AG04449 (cell line): ENCODE measurements around the gene CFAP20DC.

Experiments
- CTCF ChIA-PET: fragments of 350-600 bp; formaldehyde crosslinking; extraction: SDS; loops from one replicate; lab custom pipeline; 2021; ENCODE audit warnings: antibody characterized with exemption; lab: Yijun Ruan, JAX
- POLR2A ChIA-PET: fragments of 400-600, 350-600 bp; formaldehyde crosslinking; extraction: SDS; loops from one replicate; lab custom pipeline; 2020; ENCODE audit warnings: antibody characterized with exemption, inconsistent platforms; lab: Yijun Ruan, JAX
- DNase-seq: peaks from one replicate; pipeline ENCODE4 v3.0.0-alpha.2; 2010; ENCODE audit warnings: low read depth, low spot score
- H3K4me3 ChIP-seq: 2 replicates; pipeline ENCODE4 v1.5.1; 2011; ENCODE audit warnings: low read depth, mild to moderate bottlenecking, control low read depth, low read length
- TF ChIP-seq, protein P1 (sequence below): IDR thresholded peaks from one replicate; pipeline ENCODE4 v1.5.1; 2011; ENCODE audit warnings: mild to moderate bottlenecking, moderate library complexity, low read length, control low read depth, inconsistent platforms; ENCODE audit not compliant: insufficient read depth; ENCODE audit errors: missing control alignments

Gene CFAP20DC

DNA sequence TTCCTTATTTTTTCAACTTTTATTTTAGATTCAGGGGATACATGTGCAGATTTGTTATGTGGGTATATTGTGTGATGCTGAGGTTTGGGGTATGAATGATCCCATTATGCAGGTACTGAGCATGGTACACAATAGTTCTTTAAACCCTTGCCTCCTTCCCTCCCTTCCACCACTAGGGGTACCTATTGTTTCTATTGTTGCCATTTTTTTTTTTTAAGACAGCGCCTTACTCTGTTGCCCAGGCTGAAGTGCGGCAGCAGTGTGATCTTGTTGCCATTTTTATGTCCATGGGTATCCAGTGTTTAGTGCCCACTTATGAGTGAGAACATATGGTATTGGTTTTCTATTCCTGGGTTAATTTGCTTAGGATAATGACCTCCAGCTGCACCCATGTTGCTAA, 266.0 kb downstream of the CFAP20DC start:
- no peak for DNase-seq
- no peak overlapping the region for H3K4me3 ChIP-seq
- TF ChIP-seq, protein P1, sequence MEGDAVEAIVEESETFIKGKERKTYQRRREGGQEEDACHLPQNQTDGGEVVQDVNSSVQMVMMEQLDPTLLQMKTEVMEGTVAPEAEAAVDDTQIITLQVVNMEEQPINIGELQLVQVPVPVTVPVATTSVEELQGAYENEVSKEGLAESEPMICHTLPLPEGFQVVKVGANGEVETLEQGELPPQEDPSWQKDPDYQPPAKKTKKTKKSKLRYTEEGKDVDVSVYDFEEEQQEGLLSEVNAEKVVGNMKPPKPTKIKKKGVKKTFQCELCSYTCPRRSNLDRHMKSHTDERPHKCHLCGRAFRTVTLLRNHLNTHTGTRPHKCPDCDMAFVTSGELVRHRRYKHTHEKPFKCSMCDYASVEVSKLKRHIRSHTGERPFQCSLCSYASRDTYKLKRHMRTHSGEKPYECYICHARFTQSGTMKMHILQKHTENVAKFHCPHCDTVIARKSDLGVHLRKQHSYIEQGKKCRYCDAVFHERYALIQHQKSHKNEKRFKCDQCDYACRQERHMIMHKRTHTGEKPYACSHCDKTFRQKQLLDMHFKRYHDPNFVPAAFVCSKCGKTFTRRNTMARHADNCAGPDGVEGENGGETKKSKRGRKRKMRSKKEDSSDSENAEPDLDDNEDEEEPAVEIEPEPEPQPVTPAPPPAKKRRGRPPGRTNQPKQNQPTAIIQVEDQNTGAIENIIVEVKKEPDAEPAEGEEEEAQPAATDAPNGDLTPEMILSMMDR = no peak
- POLR2A ChIA-PET = no interaction called here
- CTCF ChIA-PET = no interaction called here

DNA sequence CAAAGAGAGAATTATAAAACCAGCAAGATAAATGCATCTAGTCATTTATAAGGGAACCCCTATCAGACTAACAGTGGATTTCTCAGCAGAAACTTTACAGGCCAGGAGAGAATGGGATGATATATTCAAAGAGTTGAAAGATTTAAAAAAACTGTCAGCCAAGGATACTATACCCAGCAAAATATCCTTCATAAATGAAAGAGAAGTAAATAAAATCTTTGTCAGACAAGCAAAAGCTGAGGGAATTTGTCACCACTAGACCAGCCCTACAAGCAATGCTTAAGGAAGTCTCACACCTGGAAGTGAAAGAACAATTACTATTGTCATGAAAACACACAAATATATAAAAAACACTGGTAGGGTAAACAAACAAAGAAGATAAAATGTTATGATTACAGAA, 269.9 kb downstream of the CFAP20DC start:
- TF ChIP-seq, protein P1 = no peak
- H3K4me3 ChIP-seq = no peak overlapping the region
- ChIA-PET POLR2A (no interaction called here), CTCF (no interaction called here)
- DNase-seq = no peak

DNA sequence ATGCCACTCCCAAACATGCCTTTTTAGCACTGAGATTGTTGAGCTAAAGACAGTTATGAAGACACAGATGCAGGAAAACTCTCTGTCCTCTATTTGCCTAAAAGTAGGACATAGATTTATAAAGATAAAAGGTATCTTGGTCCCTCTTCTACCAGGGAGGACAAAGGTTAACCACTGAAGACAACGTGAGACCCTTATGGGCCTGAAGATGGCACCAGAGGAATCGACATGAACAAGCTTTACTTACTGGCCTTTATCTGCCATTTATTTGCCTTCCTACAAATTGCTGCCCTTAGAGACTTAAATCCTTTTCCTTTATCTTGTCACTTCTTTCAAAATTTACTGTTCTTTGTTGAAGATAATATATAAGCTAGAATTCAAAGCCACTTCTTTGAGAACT, 273.6 kb downstream of the CFAP20DC start:
- TF ChIP-seq, protein P1 = no peak
- POLR2A ChIA-PET = no interaction called here
- no peak for DNase-seq
- no peak overlapping the region for H3K4me3 ChIP-seq
- CTCF ChIA-PET = no interaction called here

DNA sequence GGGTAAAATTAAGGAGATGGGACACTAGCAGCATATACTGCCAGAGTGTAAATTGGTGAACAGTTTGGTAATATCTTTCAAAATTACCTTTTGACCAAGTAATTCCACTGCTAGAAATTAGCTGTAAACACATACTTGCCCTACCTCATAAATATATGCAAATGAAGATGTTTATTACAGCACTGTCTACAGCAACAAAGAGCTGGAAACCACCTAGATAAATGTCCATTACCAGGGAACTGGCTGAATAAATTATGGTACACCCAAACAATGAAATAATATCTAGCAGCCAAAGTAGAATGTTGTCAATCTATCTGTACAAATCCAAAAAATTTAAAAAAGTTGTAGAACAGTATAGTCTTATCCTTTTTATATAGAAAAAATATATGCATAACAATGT, 277.4 kb downstream of the CFAP20DC start:
- no peak overlapping the region for H3K4me3 ChIP-seq
- DNase-seq = no peak
- TF ChIP-seq, protein P1 = no peak
- ChIA-PET POLR2A (no interaction called here), CTCF (no interaction called here)

DNA sequence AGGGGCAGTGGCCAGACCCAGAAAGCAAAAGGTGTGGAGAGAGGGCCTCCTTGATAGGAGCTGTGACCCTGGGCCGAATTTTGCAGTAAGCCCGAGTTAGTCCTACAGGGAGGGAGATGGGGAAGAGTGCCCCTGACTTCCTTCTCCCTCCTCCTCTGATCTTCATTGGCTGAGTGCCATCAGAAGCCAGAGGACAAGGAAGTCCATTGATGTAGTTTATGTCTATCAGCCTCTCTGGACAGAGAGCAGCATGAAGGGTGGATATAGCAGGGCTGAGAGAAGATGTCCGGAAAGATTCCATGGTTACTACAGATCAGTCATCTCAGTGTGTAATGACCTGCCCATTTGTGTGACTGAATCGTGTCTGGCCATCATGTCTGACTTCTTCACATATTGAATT, 280.8 kb downstream of the CFAP20DC start:
- ChIA-PET POLR2A (no interaction called here), CTCF (no interaction called here)
- H3K4me3 ChIP-seq = no peak overlapping the region
- DNase-seq = no peak
- TF ChIP-seq, protein P1 = no peak

DNA sequence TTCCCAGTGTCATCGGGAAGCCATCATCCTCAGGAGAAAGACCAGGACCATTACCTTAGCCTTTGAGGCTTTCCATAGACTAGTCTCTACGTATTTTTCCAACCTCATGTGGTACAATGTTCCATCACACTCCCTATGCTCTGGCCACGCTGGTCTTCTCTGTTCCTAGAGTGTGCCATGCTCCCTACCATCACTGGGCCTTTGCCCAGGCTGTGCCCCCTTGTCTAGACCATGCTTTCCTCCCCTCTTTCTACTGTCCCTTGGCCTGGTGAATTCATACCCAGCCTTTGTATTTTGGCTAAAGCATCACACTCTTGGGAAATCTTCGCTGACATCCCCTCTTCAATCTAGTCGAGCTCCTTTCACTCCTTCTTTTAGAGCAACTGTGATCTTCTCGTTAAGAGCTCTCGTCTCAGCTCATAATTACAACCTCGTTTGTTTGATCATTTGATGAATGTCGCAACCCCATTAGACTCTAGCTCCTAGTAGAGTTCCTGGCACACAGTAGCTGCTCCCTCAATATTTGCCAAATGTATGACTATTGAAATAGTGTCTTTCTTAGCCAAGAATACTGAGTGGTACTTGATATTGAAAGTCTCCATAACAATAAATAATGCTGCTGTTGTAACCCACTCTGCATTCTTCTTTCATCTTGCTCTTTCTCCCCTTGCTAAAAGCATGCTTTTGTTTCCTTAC, 283.1 kb downstream of the CFAP20DC start:
- H3K4me3 ChIP-seq = no peak overlapping the region
- ChIA-PET CTCF (no interaction called here), POLR2A (no interaction called here)
- TF ChIP-seq, protein P1 = no peak
- DNase-seq = no peak
